HUDEP-2 (cell line): ENCODE results near the gene ORC3.
"Not testable (repeated sequence)": the region's sequence is repeated elsewhere in the genome, so short reads cannot be mapped to it uniquely, and the experiment has no call there.

Source experiments
- DNase-seq, 76 experiments: peaks; one replicate each; lab custom pipeline; 2025; ENCODE audit not compliant: unreplicated experiment in 76 of 76; lab: John Stamatoyannopoulos, UW

The ORC3 gene

DNA sequence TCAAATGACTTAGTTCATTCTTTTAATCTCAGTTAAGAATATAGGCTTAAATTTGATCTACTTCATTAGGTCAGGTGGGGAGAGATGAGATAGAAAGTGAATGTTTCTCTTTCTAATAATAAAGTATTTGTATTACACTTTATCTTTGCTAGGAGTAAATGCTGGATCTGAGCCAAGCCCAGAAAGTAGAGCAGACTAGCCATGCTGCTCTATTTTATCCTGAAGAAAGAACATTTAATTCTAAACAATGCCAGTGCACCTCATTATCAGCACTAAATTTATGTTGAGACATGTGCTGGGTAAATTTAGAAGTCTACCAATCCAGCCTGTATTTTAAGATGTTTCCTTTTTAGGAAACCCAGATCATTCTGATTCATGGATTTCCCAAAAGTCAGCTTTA is 68.6 kb downstream of the ORC3 start:
- DNase-seq: no peak

DNA sequence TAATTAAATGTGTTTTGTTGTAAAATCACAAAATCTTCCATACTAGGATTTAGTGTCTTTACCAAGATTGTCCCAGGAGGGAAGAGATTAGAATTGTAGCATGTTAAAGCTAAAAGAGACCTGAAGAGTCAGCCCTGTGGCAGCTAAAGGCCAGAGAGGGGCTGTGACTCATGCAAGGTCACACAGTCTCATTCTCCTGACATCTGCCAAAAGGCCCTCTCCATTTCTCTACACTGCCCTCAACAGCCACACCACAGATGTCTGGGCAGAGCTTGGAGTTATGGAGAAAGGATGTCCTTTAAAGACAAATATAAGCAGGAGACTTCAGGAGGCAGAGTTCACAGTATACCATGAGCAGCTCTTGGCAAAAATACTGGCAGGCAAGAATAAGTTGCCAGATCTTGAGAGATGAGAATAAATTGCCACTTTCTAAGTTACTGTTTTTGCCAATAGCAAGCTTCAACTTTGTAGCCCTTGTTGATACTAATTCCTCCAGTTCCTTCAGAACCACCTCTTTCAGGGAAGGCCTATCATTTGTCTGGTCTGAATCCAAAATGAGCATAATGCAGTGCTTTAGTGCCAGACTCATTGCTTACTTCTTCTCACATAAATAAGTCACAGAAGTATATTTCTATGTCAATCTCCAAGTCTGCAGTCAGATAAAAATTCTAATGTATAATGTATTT is 70.4 kb downstream of the ORC3 start:
- DNase-seq: no peak

DNA sequence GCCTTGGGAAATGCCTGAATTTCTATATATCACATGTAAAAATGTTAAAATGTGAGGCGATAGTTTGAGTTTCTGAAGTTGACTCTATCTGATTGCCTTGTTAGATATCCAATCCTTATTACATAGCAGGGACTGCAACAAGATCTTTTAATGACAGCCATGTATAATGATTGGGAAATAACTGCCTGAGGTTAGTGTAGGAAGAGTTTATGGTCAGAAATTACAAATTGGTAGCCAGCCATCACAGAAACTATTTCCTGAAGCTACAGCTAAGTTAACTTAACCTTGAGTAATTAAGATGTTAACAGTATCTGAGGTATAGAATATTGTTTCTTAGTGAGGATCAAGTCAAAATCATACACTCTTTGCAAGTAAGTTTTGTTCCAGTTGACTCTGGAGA is 71.1 kb downstream of the ORC3 start:
- DNase-seq: no peak

DNA sequence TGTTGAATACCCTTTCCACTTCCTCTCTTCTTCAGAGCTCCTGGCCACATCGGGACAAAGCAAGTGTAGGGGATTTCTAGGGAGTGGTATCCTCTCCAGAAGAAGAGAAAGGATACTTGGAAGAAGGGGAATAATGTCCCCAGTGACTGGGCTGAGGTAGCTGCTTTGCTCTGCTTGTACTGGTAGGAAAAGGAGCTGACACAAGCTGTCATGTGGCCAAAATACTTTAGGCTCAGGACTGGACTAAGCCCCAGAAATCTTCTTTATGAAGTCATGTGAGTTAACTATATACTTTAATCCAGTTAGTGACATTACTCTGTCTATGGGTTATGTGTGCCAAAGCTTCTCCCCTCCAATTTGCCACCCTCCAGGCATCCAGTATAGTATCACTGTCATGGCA is 71.6 kb downstream of the ORC3 start:
- DNase-seq: no peak

DNA sequence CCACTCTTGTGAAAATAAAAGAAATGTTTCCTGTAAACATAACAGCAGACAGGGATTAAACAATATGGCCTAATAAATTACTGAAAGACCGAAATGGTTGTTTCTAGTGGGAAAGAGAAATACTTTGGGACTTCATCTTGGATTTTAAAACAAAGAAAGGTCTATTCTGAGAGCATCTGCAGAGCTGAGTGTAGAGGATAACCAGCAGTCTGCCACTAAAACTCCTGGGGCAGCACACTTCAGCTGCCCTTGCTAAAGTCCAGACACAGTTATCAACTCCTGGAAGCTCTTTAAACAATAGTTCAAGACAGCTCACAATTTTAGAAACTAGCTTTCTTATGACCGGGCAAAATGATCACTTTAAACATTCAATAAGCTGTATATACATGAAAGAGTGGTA is 73.5 kb downstream of the ORC3 start:
- DNase-seq: no peak

DNA sequence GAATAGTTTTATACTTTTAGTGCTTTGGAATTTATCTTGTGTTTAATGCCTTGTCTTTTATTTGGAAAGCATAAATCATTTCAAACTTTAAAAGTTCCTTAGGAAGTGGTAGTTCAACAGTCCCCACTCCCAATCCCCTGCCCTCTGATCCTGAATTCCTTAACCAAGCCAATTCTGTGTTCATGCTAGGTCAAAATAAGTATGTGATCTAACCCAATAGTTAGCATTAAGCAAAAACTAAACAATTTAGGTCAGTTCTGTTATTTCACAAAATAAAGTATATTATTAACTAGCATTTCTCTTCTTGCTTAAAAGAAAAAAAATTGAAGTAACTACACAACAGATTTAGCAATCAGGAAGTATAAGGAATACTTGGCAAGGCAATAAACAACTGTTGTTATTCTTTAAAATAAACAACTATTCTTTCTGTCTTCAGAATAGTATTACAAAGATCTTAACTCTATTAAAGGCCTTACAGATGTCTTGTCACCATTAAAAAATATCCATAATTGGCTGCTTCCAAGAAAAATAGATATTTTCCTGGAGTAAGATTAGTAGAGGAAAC is 75.1 kb downstream of the ORC3 start:
- no peak for DNase-seq

DNA sequence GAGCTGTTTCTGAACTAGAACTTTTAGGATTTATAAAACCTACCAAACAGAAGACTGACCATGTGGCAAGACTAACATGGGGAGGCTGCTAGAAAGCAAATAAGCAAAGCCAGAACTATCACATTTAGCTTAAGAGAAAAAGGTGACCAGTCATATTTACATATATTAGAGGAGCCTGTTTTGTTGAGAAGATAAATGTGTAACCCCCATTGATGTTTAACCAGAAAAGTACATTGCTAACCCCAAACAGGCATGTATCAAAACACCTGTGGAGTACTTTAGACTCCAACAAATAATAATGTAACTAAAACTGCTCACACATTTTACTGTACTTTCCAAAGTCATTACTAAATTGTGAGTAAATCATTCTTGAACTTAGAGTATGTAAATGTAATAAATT is 77.1 kb downstream of the ORC3 start:
- no peak for DNase-seq

DNA sequence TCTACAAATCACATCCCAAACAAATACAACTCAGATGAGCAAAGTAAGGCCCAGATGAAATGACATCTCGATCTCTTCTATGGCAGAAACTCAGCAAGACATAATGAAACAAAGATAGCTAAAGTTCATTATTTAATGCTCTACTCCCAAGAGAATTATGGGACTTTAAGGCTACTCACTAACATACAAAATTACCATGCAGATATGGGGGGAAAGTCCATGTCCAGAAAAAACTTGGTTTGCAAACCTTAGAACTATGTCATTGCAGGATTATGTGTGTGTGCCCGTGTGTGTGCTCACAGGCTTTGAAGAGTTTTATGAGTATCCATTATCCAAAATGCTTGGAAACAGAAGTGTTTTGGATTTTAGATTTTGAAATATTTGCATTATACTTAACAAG is 78.1 kb downstream of the ORC3 start:
- DNase-seq: no peak

DNA sequence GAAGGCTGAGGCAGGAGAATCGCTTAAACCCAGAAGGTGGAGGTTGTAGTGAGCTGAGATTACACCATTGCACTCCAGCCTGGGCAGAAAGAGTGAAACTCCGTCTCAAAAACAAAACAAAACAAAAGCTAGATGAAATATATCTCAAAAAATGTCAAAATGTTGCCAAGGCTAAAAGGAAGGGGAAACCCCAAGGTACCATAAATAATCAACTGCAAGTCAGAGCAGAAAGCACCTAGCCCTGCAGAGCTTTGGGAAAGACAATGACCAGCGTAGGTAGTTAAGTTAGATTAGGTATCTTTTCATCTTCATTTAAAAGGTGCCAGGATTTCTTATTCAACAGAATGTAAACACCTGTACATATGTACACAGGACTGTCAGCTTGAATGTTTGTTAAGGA is 79.1 kb downstream of the ORC3 start:
- no peak for DNase-seq

DNA sequence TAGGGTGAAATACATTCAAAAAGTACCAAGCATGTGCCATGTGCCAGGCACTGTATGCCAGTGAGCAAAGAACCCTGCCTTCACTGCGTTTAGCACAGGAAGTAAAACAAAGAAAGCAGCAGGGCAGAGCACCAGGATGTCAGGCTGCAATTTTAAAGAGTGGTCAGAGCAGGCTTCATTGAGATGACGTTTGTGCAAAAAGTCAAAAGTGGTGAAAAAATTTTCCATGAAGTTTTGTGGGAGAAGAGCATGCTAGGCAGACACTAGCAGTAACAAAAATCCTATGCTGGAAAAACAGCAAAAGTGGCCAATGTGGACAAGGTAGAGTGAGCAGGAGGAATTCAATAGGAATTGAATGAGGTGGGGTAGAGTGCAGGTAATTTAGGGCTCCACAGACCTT is 80.8 kb downstream of the ORC3 start:
- DNase-seq: no peak

DNA sequence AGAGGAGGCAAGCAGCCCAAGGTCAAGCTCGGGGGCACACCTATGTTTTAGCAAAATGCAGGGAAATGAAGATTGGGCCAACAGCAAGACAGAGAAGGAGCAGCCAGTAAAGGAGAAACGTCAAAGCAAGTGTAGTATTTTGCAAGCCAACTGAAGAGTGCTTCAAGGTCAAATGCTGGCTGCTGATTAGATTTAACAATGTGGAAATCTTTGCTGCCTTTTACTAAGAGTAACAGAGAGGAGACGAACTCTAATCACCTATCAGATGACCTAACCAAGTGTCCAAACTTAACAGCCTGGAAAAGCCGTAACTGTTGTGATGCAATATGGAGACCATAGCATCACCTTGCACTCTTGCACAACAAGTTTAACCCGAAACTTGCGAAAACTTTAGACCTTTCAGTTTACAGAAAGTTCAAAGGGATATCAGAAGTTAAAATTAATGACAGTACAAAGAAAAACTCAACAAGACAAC is 81.7 kb downstream of the ORC3 start:
- DNase-seq: no peak

DNA sequence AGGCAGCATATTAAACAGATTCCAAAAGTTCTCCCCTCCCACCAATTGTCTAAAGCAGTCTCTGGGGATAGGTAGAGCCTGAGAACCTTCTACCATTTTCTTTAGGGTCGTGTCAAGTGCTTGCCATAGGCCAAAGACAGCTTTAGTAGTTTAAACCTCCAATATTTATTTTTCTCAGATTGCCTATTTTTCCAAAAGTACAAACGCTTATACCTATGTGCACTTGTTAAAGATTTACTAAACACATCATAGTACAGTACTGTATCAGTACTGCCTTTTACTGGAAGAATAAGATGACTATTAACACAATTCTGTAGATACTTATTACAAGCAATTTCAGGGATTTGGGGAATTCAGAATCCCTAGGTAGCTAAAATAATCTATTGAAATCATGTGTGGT is 82.7 kb downstream of the ORC3 start:
- DNase-seq: no peak

DNA sequence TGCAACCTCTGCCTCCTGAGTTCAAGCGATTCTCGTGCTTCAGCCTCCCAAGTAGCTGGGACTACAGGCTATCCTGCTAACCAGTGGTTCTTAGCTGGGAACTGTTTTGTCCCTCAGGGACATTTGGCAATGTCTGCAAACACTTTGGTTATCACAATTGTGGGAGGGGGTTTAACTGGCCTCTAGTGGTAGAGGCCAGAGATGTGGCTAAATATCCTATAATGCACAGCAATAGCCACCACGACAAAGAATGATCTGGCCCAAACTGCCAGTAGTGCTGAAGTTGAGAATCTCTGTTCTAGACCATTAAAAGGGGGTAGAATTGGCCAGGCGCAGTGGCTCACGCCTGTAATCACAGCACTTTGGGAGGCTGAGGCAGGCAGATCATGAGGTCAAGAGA is 83.3 kb downstream of the ORC3 start:
- no peak for DNase-seq

DNA sequence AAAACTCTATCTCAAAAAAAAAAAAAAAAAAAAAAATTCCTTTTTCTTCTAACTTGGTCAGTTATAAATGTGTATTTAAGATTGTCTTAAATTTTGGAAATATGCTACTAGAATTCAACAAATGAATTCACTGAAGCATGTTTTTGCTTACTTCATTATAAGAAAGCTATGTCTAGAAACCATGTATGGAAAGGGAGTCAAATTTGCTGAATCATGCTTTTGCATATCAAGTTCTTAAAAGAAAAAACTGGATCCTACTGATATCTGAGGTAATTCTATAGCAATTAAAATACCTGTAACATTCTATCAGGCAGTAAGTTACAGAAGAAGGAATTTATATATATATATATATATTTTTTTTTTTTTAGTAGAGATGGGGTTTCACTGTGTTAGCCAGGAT is 84.4 kb downstream of the ORC3 start:
- DNase-seq: no peak

DNA sequence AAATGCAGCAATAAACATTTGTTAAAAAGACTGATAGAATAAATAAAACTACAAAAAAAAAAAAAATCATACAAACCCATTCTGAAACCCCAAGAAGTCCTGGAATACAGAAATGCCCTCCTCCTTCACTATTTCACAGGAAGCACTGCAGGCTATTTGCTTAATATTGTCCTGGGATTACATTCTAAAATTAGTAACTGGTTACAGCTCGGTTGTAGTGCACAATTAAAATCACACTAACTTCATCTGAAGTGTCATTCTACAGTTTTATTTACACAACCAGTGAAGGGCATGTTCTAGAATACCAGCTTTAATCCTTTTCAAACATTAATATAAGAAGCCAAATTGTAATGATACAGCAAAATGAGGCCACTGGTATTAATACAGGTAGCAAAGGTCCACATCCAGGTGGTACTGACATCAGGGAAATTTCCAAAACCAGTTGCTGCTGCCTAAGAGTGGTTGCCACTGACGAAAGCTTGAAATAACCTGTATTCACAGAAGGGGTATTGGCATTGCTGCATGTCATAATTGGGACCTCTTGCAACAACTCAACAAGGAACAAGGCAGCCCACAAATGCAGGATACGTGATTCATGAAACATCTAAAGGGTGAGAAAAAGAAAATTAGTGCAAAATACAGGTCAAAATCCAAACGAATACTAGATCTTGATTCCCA is 85.2 kb downstream of the ORC3 start:
- no peak for DNase-seq

DNA sequence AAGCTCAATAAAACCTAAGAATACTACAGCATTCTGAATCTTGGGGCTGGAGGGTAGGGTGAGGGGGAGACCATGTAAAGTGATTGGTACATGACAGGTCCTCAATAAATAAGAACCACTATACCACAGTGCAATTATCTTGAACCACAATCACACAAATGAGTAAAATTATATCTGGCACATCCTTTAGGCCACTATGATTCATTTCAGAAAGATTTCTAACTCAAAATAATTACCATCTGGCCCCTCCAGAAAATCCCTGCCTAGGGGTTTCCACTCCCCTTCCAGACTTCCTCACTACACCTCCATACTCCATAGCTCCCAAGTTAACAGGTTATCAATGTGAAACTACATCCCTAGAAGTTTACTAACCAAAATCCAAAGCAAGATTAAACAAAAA is 92.4 kb downstream of the ORC3 start:
- no peak for DNase-seq

DNA sequence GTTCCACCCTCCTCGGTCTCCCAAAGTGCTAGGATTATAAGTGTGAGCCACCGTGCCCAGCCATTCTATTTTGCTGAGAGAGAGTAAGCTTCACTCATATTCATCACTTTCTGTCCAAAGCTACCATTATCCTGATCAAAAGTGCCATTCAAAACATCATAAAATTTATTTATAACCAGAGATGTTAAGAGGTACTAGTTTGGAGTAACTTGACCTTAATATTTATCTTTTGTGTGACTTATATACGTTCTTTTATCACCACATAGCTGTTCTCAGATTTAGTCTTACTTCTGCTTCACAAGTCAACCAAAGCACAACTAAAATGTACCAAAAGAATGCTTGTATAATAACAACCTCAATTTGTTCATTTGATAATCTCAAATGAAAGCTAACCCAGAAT is 94.0 kb downstream of the ORC3 start:
- no peak for DNase-seq

DNA sequence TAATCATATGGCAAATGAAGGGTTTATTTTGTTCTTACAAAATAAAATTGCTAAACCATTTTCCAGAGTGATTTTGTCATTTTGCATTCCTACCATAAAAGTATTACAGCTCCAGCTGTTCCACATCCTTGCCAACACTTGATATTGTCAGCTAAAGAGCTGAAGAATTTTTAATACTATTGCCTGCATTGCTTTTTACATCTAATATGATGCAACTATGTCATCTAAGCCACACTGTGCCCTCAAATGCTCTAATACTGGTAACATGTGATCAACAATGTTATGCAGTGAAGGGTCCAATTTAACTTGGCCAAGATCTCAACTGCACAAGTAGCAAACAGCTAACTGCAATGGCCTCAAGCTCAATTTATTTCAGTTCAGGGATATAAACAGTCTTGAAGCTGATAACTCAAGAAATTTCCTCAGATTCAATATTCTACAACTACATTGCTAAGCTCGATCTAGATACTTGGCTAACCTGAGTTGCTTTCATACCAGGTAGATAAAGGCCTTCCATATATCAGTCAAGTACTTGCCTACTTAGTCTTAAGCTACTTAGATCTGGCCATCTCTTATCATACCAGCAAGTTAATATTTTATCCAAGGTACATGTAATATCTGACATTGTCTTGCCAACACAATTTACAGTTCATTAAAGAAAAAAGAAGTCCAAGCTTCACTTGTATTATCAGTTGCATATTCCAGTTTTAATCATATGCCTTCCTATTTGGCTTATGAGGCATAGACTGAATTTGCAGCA is 95.1 kb downstream of the ORC3 start:
- DNase-seq: no peak

DNA sequence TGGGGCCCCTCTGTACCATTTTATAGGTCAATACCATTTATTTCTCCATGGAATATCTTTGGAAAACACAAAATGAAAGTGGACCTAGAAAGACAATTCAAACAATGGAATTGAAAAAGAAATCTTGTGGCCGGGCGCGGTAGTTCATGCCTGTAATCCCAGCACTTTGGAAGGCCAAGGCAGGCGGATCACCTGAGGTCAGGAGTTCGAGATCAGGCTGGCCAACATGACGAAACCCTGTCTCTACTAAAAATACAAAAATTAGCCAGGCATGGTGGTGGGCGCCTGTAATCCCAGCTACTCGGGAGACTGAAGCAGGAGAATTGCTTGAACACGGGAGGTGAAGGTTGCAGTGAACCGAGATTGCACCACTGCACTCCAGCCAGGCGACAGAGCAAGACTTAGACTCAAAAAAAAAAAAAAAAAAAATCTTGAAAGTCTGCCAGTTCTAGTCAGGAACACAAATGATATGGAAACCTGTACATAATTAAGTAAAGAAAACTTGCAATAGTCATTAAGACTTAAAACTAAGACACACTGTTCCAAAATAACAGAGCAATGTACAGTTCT is 96.8 kb downstream of the ORC3 start:
- not testable (repeated sequence) for DNase-seq

DNA sequence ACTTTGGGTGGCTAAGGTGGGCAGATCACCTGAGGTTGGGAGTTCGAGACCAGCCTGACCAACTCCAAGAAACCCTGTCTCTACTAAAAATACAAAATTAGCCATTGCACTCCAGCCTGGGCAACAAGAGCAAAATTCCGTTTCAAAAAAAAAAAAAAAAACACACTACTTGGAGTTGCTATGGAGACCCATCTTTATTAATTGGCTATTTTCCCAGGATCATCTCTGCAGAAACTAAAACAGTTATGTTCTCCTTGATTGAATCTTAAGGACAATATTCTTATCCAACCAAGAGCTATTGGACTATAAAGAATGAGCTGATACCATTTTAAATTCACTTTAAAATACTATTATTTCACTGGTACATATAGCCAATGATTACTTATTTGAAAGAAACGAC is 97.4 kb downstream of the ORC3 start:
- no peak for DNase-seq

DNA sequence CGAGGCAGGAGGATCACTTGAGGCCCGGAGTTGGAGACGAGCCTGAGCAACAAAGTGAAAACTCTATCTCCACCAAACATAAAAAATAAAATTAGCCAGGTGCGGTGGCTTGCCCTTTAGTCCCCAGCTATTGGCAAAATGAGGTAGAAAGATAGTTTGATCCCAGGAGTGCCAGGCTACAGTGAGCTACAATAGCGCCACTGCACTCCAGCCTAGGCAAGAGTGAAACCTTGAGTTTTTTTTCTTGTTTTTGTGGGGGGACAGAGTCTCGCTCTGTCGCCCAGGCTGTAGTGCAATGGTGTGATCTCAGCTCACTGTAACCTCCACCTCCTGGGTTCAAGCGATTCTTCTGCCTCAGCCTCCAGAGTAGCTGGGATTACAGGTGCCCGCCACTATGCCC is 98.0 kb downstream of the ORC3 start:
- DNase-seq: not testable (repeated sequence)
